HG03175 (cell line): ENCODE measurements around the gene IL31RA.
"Not testable (repeated sequence)": the region's sequence is repeated elsewhere in the genome, so short reads cannot be mapped to it uniquely, and the experiment has no call there.

ENCODE experiments used
- ATAC-seq: cut with Tn5 transposase; IDR thresholded peaks from one replicate; pipeline ENCODE4 v1.9.1; 2021; ENCODE audit warnings: mild to moderate bottlenecking, moderate library complexity; ENCODE audit not compliant: unreplicated experiment

The IL31RA gene

DNA sequence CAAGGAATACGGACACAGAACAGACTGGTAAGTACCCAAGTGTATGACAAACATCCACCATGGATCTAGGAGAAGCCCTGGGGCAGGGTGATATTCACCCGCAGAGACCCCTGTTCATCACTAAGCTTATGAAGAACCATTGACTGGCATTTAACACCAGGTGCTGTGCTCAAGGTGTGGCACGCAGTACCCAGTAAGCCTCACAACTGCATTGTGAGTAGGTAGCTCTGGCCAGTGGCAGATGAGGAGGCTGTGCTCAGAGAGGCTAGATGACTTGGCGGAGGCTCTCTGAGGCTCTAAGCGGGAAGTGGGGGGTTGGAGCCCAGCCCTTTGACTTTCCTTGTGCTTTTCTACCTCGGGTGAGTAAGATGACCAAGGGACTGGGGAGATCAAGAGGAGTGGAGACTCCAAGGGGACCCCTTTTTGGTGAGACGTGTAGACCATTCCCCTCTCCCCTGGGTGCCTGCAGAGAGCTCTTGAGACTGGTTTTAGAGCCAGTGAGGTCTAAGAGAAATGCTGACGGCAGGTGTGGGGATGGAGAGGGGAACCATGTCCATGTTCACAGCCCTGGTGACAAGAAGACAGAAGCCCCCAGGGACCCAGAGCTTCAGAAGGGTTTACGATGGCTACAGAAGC, 72.8 kb downstream of the IL31RA start:
- ATAC-seq: no peak

DNA sequence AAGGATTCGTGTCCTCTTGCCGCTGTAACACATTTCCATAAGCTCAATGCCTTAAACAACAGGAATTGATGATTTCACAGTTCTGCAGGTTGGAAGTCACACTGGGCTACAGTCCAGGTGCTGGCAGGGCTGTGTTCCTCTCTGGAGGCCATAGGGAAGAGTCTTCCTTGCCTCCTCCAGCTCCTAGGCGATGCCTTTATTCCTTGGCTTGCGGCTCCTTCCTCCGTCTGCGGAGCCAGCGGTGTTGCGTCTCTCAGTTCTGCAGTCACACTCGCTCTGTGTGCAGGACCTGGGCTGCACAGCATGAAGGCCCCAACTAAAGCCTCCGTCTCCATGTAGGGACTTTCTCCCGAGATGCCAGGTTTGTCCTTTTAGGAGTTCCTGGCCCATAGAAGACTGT, 73.6 kb downstream of the IL31RA start:
- no peak for ATAC-seq

DNA sequence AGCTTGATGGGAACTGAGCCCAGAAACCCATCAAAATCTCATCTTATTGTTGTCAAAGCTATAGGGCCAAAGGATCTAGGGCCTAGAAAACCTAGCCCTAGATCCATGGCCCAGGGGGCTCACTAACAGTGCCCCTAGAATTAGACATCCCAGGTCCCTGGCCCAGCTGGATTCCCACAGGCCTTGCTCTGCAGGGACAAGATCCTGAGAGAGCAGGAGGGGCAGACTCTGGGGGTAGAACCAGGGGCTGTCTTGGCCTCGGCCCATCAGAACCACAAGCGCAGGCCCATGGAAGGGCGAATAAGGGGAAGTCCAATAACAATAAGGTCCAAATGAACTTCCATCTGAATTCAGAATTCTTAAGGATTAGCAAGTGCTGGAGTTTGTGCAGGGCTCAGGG, 74.0 kb downstream of the IL31RA start:
- ATAC-seq: no peak

DNA sequence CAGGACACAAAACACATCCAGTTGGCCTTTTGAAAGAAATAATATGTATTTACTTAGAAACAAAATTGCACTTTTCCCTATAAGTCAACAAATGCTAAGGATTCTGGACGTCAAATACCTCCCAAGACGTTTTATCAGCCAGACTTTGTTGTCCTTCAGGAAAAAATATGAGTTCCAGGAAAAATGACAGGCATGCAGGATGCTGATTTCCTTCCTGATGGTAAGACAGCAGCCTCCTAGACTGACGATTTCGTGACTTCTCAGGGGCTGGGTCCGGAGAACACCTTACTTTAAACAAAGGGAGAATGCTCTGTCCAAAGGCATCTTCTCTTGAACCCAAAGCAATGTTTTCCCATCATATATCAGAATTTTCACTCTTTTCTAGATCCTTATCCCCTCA, 74.6 kb downstream of the IL31RA start:
- no peak for ATAC-seq

DNA sequence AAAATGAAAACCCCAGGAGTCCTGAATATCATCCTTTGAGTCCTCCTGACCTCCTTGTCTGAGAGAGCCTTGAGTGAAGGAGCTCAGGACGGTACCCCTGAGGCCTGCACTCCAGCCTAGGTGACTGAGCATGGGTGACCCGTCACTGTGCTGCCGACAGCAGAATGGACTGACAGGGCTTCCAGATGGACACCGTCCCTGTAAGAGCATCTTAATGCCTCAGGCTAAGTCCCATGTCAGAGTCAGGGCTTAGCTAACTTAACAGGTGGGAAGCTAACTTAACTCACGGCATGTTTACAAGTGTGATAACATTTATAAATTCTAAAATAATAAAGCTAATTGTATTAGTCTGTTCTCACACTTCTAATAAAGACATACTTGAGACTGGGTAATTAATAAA, 75.3 kb downstream of the IL31RA start:
- no peak for ATAC-seq

DNA sequence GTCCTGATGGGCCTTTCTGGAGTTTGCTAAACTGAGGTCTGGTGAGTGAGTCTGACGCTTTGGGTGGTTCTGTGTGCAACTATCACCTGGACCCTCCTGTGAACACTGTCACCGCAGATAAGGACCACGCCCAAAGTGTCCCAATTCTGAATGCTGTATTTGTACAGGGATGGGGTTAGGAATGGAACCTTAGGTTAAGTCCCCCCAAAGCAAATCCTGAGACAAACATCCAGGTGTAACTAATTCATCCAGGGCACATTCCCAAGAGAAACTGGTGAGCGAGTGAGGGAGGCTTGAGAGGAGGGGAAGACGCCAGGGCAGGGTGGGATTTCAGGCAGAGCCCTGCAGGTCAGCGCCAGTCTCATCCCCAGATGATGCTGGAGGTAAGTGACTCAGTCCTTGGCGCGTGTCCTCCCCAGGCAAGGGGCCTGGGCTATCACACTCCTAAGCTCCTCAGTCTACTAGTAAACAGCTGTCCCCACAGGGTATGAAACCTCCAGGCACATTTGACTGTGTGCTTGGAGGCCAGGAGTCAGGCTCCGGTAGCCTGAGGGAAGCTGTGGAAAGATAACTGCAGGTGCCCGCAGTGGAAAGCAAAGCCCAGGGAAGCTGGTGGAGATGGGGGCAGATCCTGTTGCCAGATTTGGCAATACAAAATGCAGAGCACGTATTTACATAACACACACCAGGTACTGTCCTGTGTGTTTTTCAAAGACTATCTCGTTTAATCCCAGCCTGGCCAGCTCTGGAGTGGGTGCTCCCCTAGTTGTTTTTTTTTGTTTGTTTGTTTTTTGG, 76.9 kb downstream of the IL31RA start:
- no peak for ATAC-seq

DNA sequence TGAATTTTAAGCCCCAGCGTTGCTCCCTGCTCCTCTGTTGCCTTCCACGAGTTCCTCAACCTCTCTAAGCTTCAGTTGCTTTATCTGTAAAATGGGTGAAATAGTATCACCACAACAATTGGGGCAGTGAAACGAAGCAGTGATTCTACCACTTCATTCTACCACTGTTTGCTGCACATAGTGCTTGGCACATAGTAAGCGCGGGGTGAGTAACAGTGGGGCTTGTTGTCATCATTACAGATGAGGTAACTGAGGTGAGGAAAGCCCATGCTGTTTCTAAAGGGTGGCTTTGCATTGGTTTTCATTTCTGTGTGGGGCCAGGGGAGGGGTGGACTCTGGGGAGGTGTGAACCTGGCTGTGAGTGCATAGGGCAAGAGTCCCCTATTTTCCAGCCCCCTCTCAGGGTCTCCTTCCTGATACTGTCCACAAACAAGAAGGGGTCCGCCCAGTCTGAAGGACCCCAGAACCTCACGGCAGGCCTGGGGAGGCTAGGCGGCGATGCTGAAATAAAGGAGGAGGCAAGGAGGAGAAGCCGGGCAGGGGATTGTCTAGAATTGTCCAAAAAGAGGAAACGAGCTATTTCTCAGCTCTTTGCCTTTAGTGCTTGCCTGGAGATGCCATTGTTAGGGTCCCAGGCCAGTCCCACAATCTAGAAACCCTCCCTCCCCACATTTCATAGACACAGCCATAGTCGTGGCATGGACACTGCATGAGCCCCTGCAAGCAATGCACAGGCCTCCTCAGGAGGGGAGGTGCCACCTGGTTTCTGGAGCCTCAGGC, 78.1 kb downstream of the IL31RA start:
- ATAC-seq: no peak

DNA sequence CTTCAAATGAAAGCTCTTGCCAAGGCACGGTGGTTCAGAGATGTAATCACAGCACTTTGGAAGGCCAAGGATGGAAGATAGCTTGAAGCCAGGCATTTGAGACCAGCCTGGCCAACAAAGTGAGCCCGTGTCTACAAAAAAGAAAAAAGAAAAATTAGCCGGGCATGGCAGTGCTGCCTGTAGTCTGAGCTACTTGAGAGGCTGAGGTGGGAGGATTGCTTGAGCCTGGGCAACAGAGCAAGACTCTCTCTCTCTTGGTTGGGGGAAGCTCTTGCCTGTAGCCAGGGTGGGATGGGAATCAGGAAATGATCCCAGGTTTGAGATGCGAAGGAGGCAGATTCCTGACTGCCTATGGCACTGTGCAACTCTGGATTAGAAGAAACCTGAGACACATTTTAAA, 81.5 kb downstream of the IL31RA start:
- no peak for ATAC-seq

DNA sequence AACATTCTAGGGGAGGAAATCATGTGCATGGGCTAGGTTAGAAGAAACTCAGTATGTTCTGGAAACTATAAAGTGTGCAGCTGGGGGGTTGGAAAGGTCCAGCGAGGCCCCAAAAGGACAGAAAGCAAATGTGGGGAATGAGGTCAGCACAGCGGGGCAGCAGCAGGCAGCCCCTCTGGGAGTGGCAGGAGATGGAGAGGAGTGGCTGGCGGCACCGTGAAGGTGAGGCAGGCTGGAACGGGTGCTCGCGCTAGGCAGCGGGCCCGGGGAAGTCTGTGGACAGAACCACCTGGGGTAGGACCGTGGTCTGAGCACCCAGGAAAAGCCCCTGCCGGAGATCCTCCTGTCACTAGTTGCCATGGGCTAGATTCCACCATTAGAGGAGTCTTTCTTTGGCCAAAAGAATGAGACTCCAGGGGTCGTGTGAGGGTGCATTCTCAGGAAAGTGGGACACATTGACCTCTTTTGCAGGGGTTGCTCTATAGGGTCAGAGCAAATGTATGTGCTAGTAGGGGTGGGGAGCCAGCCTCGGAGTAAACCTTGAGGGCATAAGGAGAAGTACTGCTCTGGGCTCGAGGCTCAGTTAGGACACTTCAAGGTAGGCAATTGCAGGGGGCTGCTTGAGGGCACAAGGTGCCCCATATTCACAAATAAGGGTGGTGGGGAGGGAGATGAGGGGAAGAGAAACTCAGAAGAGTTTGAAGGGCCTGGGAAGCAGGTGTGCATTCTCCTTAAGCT, 82.4 kb downstream of the IL31RA start:
- no peak for ATAC-seq

DNA sequence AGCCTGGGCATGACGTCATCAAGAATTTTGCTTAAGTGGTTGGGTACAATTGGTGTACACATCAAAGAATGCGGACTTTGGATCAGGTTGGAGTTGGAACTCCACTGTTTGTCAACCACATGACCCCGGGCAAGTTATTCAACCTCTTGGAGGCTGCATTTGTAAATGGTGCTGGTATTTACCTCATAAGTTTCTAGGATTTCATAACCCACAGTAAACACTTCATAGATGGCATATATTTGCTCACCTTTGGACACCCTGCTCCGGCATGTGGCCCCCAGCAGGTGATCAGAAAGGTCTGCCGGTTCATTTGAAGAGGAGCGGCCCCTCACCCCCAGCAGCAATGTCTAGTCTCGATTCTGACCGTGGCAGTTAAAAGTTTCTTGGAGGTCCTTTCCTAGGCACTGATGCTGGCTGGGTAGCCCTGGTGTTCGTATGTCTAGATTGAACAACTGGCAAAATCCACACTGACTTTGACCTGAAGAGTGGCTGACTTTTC, 83.0 kb downstream of the IL31RA start:
- no peak for ATAC-seq

DNA sequence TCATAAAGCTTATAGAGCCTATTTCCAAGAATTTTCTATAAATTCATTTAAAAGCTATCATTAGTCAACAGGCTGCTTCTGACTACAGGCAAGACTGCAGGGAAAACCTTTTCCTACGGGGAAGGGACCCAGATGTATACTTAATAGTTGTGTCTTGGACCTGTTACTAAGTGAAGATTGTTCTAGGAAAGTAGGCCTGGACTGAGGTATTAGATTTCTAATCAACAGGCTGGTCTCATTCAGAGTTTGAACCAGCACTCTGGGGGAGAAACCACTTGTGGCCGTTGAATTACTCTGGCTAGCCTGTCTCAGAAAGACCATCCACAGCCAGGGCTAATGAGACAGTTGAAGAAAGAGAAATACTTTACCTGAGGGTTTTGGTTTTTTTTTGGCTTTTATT, 83.6 kb downstream of the IL31RA start:
- no peak for ATAC-seq

DNA sequence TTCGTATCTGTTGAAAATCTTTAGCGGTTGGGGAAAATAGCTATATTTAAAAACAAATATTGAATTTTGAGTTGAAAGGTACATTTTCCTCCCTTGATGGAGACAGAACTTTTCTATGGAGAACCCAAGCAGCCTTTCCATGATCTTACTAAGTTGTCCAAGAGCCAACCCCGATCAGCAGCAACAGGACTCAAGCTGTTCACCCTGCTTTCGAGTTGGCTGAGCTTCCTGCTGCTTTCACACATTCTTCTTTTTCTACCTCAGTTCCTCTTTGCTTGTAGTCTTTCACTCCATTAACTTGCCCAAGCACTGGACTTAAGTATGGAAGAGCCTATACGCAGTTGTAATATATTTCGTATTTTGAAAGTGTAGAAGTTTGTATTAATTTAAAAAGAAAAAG, 84.2 kb downstream of the IL31RA start:
- no peak for ATAC-seq

DNA sequence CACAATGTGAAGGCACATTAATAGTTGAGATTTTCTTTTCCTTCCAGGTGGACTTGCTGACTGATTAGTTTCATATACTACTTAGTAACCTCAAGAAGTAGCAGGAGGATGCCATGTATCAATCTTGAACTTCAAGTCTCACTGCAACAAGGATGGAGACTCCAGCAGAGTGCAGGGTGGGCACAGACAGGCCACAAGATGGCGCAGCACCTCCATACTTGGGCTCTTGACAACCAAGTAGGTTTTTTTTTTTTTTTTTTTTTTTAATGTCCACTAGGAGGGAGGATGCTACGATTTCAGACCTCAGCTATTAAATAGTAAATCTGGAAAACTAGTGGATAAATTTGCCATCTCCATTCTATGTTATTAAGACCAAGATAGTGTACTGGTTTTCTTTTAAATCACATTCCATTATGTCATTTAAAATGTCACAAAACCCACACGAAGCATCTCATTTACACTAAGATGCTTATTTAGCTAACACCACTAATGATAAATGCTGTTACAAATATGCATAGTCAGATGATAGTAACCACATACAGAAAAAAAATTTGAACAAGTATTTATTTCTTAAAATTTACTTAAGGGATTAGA, 85.0 kb downstream of the IL31RA start:
- peak; percentile 65 for ATAC-seq

DNA sequence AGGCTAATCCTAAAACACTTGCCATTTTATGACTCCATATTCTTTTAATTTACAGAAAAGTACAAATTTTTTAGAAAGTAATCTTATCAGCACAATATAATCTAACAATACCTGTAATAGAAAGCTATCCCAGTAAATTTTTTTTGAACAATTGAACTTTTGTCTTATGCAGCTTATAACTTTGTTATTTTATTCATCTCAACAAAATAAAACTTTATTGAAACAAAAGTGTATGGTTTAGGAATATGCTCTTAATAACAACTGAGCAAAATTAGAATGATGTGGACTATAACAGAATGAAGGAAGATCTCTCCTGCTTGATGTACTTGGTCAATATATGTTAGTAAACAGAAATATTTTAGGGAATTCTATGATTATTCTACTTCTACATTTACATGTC, 86.4 kb downstream of the IL31RA start:
- ATAC-seq: not testable (repeated sequence)

DNA sequence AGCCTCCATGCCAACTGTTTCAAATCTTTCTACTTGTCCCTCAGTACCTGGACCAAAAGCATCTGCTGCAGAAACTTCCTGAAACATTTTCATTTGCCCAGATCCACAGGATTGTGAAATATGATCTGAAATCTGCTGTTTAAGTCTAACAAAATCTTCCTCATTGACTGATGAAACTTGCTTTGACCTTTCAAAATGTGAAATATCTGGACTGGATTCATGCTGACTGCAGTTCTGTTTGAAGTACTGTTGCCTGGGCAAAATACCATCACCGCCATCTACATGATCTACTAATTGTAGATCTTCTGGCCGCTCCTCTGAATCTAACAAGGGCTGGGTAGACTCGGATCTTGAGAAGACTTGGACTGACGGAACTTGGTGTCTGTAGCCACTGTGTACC, 90.0 kb downstream of the IL31RA start:
- not testable (repeated sequence) for ATAC-seq

DNA sequence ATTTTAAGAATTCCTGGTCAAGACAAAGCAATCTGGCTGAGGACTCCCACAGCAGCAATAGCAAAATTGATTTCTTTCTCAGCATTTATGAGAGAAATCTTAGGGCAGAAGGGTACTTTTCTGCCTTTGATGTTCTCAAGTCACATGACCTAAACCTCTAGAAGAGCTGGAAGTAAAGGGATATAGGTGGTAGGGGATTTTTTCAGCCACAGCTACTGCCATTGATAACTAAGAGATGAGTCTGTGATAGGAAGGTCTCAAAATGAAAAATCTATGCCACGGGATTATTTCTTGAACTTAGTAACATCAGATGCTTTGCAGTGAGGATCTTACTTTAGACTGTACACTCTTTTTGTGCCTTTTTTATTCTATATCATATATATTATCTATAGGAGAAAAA, 108.1 kb downstream of the IL31RA start:
- ATAC-seq: no peak

DNA sequence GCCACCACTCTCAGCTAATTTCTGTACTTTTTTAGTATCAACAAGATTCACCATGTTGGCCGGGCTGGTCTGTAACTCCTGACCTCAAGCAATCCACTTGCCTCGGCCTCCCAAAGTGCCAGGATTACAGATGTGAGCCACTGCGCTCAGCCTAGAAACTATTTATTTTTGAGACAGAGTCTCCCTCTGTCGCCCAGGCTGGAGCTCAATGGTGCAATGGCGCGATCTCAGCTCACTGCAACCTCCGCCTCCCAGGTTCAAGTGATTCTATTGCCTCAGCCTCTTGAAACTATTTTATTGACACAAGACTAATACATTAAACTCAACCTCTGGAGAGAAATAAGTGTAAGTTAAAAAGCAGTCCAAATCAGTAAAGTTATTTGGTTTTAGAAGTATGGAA, 109.6 kb downstream of the IL31RA start:
- ATAC-seq: no peak

DNA sequence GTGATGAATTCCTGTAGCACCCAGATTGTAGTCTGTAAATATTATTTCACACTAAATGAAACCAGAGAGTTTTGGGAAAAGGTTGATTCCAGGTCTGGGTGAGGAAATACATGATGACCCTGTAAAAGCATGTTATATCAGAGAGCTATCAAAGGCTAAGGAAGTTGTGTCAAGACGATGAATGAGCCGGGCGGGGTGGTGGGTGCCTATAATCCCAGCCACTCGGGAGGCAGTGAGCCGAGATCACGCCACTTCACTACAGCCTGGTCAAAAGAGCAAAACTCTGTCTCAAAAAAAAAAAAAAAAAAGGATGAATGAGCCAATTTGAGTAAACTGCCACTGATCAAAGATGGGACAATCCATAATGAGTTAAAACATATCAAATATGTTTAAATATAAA, 114.4 kb downstream of the IL31RA start:
- ATAC-seq: no peak

DNA sequence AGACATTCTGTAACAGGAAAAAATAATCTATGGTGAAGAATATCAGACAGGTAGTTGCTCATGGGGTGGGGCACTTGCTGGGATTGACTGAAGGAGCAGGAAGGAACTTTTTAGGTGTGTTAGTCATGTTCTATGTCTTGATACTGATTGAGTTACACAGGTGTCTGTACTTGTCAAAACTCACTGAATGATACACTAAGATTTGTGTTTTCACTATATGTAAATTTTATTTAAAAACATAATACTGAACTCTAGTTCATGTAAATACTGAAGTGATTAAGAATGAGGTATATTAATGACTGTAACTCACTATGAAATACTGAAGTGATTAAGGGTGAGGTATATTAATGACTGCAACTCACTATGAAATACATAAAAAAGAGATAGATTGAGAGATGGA, 115.1 kb downstream of the IL31RA start:
- ATAC-seq: no peak

DNA sequence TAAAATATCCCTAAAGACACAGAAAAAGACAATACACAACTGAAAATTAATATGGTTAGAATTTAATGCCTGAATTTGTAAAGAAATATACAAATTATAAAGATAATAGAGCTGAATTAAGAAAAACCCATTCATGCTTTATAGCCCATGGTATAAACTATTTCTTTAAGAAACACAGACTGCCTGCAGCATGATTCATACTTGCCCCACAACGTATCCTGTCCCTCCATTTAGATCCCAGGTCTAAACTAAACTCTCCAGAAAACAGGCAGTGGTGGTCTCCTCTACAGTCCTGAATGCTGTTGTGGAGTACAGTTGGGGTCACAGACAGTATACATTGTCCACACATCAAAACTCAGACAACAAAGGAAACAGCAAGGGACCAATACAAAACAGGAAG, 118.8 kb downstream of the IL31RA start:
- ATAC-seq: no peak
